Measurements from ENCODE around the gene BANF2. TPM values are rescaled to one million over a fixed set of nuclear protein-coding genes. Genes with fewer than 3 reads are reported as not detected.

BANF2 gene
- total RNA-seq, 1 donor from 2014 or later: not detected

DNA sequence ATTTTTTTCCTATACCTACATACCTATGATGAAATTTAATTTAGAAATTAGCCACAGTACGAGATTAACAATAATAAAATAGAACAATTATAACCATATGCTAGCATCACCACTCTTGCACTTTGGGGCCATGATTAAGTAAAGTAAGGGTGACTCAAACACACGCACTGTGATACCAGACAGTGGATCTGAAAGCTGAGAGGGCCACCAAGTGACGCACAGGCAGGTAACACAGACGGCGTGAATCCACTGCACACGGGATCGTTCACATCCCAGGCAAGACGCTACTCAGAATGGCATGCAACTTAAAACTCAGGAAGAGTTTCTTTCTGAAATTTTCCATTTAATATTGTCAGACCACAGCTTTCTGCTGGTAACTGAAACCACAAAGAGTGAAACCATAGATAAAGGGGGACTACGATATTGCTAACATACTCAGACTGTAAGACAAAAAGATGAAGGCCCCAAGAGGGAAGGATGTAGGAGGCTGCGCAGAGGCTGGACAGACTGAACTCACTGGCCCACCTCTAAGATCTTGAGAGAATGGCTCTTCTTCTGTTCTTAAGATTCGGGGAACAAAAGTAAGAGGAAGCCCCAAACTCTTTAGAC is 35.6 kb upstream of the BANF2 start:
- DNase-seq (ENCODE audit: low read depth): no peak

DNA sequence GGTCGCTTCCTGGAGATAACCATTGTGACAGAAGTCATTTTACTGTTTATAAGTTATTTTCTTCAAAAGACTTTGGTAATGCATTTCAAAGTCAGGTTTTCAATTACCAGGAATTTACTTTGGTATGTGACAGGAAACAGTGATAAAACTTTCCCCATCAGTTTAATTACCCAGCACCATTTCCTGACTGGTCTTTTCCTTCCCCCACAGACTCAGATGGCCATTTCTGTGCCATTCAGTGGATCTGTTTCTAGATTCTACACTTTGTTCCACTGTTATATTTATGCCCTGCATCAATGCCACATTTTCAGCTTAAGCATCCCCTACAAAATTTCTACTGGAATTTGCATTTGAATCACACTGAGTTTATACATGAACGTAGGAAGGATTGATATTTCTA is 34.0 kb upstream of the BANF2 start:
- no peak for DNase-seq (ENCODE audit: low read depth)

DNA sequence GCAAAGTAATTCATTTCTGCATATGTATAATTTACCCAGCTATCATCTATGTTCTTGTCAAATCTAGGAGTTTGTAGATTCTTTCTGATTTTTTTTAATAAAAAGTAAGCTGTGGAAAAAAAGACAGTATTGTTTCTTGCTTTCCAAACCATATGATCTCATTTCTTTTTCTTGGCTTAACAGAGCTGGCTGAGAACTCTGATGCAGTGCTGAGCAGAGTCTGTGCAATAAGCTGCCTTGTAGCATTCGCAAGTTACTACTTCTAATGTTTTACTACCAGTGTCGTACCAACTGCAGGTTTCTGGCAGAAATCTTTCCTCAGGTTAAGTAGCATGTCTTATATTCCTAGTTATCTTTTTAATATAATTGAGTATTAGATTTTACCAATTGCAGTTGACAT is 33.3 kb upstream of the BANF2 start:
- no peak for DNase-seq (ENCODE audit: low read depth)

DNA sequence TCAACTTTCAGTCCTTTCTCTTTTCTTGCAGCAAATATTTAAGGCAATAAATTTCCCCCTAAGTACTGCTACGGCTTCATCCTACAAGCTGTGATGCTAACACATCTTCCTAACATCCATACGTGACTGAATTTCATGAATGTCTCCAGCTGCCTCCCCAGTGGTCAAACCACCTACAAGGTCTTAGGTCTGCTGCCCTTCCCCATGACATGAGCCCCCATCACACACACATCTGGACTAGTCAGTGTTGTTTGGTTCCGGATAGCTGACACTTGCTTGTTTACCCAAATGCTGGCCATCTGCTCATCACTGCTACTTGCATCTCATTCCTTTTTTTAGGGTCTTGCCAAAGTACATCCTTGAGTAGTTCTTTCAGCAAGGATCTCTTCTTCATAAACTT is 32.3 kb upstream of the BANF2 start:
- no peak for DNase-seq (ENCODE audit: low read depth)

DNA sequence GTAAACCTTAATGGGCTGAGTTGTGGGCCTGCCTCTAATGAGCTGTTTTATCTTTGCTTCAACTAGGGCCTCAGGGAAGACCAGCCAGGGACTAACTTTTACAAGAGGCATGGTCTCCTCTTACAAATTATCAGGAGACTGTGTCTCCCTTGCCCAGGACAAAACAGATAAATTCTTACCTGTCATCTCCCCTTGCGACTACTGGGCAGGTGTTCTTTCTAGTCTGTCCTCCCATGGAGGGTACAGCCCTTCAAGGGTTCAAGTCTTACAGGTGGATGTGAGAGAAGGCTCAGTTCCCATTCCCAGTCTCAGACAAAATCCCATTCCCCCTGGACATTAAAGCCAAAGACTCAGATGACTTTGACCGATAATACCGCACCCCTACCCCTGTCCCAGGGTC is 31.3 kb upstream of the BANF2 start:
- DNase-seq (ENCODE audit: low read depth): no peak

DNA sequence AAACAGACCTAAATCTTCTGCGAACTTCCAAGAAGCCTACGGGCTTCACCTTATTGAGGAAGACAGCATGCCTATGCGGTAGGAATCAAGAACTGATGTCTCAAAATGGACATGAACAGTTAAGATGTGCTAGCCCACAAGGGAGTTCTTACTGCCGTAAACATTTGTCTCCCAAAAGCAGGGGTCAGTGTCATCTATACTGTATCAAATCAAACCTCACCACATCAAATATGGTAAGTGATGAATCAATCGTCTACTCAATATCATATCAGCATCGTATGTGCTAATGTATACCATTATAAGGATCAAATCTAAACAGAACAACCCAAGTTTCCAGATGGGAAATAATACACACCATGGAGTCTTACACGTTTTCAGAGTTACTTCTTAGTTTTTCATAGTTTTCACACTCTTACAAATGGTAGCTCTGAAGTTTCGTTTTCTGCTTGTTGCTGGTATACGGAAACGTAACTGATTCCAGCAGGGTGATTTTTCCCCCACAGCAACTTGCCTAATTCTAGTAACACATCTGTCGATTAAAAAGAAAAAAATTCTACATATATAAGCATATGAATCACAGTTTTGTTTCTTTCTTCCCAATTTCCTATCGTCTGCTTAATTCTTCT is 30.3 kb upstream of the BANF2 start:
- no peak for DNase-seq (ENCODE audit: low read depth)

DNA sequence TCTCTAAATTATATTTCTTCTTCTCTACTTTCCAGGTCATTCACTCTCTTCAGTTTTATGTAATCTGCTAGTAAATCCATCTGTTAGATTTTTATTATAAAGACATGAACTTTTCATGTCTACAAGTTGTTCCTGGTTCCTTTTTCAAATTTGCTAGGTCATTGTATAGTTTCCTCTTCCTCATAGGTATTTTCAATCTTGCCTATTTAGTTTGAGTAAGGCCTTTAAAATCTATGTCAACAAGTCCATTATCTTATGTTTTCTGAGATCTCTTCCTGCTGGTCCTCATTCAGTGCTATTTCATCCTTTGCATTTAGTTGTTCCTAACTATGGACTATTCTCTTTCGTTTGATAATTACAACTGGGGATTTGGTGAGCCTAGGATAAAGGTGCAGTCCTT is 28.8 kb upstream of the BANF2 start:
- DNase-seq (ENCODE audit: low read depth): no peak

DNA sequence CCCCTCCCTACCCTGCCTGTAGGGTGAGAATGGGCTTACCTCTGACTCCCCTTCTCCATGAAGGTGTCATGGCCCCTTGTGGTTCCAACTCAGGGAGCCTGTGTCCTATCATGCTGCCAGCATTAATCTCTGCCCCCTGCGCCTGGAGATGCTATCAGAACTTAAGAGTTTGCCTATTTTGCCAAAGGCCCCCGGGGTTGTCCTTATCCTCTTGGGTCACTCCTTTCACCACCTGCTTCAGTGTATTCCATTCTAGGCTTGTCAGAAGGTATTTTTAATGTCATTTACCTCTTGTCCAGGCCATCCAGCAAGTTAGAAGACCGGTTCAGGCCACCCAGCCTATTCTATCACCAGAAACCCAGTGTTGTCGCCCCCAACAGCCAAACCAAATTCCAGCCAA is 28.2 kb upstream of the BANF2 start:
- no peak for DNase-seq (ENCODE audit: low read depth)

DNA sequence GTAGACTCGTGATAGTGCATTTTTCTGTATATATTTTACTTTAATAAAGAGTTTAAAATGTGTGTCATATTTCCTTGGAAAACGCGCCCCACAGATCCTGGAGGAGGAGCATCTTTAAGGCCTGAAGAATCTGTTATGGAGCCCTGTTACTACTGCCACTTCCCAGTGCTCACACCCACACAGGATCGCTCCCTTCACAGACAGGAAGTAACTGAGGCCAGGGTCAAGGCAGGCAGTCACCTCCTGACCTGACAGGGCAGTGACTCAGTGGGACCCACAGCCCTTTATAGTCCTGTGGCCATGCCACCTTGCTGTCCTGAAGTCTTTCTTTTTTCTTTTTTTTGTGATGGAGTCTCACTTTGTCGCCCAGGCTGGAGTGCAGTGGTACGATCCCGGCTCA is 26.7 kb upstream of the BANF2 start:
- no peak for DNase-seq (ENCODE audit: low read depth)

DNA sequence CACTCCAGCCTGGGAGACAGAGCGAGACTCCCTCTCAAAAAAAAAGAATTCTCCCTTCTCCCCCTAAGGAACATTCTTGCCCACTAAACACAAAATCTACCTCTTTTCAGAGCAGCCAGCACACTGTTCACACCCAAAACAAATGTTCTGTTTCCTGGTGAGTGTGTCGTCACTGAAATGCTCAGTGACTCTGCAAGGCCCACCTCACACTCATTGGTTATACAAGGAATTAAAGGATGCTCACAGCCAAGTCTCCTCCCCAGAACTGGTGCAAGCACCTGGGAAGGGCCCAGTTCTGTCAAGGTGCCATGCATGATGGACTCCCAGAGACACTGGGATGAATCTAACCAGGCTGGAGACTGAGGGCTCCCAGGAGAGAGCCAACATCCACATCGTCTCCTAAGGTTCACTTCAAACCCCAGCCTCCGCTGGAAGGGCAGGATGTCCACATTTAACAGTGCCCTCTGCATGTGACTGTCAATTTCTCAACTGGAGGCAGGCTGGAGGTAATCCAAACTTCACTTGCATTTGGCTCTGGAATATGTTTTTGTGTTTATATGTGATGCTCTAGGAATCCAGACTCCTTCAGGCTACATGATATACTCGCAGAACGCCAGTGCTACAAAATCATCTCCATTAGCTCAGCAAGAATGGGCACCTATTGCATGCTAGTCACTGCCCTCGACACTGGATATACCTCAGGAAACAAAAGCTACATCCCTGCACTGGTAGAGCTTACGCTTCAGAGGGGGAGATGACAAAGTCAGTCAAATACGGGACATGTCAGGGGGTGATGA is 24.8 kb upstream of the BANF2 start:
- no peak for DNase-seq (ENCODE audit: low read depth)

DNA sequence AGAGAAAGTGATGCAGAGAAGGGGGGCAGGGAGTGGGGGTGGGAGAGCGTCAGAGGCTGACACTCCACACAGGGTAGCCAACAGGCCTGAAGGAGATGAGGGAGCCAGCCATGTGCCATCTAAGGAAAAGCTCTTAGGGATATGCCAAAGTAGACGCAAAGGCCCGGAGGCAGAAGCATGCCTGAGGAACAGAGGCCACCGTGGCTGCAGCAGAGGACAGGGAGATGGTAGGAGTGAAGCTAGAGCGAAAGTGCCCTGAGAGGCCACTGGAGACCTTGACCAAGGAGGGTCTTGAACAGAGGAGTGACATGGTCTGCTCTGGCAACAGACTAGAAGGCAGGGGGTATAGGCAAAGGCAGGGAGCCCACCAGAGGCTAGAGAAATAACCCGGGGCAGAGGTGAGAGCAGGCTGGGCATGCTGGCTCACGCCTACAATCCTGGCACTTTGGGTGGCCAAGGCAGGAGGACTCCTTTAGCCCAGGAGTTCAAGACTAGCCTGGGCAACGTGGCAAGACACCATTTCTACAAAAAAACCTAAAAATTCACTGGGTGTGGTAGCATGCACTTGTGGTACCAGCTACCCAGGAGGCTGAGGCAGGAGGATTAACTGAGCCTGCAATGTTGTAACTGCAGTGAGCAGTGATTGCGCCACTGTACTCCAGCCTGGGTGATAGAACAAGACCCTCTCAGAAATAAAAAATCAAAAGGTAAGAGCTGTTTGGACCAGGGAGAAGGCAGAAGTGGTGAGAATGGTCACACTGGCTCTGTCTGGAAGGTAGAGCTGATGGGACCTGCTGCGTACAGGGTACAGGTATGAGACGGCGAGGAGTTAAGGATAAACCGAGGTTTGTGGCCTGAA is 24.0 kb upstream of the BANF2 start:
- no peak for DNase-seq (ENCODE audit: low read depth)

DNA sequence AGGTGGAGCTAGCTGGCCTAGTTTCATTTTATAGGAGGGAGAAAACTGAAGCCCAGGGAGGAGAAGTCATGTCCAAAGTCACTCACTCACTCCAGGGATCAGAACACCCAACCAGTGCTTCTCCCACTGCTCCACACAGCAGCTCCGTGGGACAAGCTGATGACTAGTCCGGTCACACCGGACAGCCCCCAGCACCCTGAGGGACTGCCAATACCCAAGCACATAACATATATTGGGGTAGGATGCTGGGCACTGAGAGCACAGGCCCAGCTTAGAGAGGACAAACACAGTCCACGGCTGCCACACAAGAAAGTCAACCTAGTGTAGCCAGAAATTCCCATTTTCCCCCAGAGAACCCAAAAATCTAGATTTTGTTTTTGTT is 23.4 kb upstream of the BANF2 start:
- no peak for DNase-seq (ENCODE audit: low read depth)

DNA sequence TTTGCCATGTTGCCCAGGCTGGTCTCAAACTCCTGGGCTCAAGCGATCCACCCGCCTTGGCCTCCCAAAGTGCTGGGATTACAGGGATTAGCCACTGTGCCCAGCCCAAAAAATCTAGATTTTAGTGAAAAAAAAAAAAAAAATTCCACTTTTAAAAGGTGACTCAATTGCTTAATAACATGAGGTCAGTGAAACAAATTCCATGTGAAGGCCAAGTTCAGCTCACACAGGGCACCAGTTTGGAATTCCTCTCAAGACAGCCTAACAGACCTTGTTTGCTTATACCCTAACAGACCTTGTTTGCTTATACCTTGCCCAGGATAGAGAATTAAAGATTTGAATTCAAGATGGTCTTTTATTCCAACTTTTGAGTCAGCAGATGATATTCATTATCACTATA is 22.8 kb upstream of the BANF2 start:
- DNase-seq (ENCODE audit: low read depth): peak; percentile 53

DNA sequence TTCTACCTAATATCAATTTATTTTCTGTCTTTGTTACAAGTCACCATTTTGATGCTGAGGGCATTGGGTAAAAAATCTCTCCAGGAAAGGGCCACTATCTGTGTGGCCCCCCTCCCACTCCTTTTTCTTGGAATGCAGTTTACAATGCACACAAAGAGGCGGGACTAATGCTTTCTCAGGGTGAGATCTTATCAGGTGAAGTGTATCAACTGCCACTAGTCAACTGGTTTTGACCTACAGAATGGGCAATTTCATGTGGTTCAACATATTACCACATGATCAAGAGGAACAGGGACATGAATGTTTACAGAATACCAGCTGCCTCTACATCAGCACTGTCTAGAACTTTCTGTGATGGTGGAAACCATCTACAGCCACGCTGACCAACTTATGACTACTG is 21.5 kb upstream of the BANF2 start:
- no peak for DNase-seq (ENCODE audit: low read depth)

DNA sequence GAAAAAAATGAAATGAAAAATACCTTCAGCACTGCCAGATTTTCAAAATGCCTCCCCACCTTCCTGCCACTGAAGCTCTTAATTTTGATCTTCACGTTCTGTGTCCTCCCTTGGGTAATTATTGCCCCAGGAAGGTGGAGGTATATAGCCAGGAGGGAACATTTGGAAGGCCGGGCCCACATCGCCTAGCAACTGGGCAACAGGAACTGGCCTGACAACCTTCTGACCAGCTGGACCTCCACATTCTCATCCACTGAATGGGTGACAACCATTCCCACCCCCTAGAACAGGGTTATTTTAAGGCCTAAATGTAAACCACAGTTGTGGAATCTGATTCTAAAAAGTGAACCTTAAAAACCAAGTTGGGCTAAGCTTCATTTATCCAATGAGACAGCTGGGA is 20.9 kb upstream of the BANF2 start:
- DNase-seq (ENCODE audit: low read depth): no peak

DNA sequence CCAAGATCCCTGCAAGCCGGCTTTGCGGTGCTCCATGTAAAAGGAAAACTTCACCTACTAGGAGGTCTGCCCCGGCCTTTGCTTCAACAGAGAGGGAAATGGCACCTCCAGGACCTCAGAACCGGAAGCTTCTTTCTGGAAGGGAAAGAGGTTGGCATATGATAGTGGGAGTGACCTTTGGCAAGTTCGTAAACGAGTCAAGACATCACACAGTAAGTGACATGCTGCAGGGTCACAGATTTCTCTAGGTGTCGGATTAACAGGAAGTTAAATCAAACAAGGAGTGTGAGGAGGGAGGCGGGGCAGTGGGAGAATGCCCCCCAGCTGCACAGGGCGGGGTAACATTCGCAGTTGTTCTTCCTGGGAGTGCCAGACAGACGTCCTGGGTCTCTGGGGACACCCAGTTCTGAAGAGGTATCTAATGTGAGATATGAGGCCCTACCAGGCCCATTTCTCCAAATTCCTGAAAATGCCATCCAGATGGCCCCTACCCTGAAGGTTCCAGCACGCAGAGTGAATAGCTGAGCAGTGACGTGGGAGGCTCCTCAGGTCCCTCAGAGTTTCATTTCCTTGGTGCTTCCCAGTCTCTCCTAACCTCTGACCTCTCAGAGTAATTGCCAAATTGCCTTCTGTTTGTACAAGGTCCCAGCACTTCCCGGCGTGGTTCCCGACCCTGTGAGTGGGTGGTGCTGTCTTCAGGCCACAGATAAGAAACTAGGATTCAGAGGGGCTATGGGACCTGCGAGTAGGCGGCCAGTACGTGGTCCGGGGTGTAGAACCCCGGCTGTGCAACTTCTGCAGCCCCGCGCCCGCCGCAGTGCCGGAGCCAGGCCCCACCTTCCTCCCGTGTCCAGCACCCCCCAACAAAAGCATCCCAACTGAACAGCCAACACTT is 19.6 kb upstream of the BANF2 start:
- DNase-seq (ENCODE audit: low read depth): peak; percentile 80

DNA sequence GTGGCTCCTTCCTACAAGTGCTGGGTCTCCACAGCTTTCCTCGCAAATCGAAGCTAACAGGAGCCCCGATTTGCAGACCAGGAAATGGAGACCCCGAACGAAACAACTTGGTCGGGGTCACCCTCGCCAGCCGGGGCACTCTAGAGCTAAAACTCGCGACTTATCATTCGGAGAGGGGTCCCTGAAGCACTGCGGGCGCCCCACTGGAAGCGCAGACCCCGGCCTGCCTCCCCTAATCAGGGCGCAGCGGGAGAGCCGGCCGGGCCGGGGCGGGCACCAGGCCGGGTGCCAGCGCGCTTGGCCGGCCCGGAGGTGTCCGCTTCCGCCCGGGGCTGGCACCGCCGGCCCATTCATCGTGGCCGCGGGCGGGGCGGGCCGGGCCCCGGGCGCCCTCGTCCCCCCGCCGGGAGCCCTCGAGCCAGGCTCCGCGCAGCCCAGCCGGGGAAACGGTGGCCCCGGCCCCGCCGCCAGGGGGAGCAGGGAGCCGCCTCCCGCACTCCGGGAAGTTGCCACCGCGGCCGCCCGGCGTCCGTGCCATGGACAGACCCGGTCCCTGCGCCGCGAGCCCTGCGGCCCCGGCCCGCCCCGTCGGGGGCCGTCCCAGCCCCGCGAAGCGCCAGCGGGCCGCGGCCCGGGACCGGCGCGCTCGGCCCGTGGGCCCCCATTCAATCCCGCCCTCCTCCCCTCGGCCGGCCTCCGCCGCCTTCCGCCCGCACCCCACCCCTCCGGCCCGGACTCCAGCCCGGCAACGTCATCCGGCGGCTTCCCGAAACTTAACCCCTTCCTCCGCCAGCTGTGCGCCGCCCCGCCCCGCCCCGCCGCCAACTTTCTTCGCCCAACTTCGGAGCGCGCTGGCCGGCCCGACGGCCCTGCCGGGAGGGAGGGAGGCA is 18.7 kb upstream of the BANF2 start:
- no peak for DNase-seq (ENCODE audit: low read depth)

DNA sequence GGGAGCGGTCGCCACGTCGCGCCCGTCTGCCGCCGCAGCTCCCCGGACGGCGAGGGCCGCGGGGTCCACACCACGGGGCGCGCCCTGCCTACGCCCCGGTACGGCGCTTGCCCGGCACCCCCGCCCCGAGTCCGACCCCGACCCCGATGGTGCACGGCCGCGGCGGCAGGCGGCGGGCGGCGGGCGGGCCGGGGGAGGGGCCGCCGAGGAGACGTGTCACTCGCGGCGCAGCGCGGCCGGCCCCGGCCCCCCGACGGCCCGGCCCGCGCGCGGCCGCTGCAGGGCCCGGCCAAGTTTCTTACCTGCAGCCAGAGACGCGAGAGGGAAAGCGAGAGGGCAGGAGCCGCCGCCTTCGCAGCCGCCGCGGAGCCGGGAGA is 18.1 kb upstream of the BANF2 start:
- no peak for DNase-seq (ENCODE audit: low read depth)

DNA sequence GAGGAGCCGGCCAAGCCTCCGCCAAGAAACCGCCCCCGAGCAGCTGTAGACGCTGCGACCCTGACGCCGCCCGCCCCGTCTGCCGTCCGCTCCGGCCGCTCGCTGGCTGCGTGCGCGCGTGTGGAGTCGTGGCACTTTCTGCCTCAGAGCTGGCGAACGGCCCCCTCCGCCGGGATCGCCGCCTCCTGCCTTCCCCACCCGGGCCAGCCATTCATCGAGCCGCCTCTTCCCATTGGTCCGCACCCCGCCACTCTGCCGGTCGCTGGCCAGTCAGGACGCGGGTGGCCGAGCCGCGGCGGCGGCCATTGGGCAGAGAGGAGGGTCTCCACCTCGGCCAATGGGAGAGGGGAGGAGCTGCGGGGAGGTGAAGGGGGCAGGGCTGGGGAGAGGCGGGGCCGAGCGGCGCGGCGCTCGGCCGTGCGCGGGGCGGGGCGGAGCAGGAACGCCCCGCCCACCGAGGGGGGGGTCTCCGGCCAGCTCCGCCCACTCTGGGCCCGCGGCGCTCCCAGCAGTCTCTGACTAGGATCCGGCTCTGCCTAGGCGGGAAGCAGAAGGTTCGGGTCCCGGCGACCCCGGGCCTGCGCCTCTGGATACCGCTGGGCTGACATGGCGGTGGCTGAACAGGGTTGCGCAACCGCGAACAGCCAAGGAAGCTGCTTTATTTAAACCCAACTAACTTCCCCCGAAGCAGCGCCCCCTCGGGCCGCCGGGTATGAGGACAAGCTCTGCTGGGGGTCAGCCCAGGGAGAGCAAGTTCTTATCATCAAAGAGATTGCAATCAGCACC is 17.5 kb upstream of the BANF2 start, which contains the start of gene RRBP1:
Gene RRBP1 (minus strand): TSS at position 140 of the 786 bp plus-strand sequence. CDS start 21,735 bp downstream, outside the sequence.
- peak; percentile 86 for DNase-seq (ENCODE audit: low read depth)

DNA sequence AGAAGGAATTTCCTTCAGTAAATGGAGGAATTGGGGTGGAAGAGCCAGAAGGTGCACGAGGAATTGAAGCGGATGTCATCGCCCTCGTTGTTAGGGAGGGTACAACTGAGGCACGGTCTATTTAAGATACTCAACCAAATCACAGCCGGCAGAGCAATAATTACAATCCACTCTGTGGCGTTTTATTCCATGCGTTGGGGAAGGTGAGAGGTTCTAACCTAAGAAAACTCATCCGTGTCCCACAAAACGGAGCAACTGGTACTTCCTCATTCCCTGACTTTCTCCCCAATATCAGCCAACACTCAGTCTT is 16.9 kb upstream of the BANF2 start:
- DNase-seq (ENCODE audit: low read depth): no peak

Data from renal cortical epithelial cell (primary cell).